MM.1S (cell line): ENCODE data around the gene NTSR1.

Experiments used
- EZH2 ChIP-seq: fragments of 300-600 bp; sonication (generic); optimal IDR thresholded peaks from 2 replicates; pipeline ENCODE3; 2017; ENCODE audit warnings: low read depth, mild to moderate bottlenecking, antibody characterized with exemption, low read length, mixed read lengths
- EZH2phosphoT487 ChIP-seq: fragments of 300-600 bp; sonication (generic); IDR thresholded peaks from 2 replicates; pipeline ENCODE4 v1.6.1; 2018; ENCODE audit warnings: antibody characterized with exemption, low read length
- TF ChIP-seq, protein P1 (sequence below): fragments of 300-600 bp; sonication (generic); IDR thresholded peaks from 2 replicates; pipeline ENCODE4 v1.5.1; 2016; ENCODE audit warnings: antibody characterized with exemption, low read length, mixed read lengths

DNA sequence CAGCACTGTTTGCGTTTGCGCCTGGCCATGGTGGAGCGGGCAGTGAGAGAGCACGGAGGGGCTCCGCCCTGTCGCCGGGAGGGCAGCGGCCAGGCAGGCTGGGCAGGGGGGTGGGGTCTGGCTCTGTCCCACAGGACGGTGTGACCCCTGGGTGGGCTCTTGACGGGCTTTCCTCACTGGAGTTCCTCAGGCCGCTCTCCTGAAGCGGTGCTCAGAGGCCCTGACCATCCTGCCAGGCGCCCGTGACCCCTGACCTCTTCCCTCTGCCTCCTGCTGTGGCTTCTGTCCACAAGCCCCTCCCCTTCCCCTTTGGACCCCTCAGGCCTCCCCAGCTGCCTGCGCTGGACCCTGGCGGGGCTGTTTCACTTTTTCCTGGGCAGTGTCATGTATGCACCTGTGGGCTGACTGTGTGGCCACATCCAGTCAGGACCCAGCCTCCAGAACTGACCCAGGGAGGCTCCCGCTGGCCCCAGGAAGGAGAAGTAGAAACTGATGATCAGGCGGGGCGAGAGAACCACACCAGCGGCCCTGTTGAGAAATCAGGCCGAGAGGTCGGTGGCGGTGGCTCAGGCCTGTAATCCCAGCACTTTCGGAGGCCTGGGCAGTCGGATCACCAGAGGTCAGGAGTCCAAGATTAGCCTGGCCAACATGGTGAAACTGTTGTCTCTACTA lies 97.2 kb downstream of the NTSR1 start:
- TF ChIP-seq, protein P1, sequence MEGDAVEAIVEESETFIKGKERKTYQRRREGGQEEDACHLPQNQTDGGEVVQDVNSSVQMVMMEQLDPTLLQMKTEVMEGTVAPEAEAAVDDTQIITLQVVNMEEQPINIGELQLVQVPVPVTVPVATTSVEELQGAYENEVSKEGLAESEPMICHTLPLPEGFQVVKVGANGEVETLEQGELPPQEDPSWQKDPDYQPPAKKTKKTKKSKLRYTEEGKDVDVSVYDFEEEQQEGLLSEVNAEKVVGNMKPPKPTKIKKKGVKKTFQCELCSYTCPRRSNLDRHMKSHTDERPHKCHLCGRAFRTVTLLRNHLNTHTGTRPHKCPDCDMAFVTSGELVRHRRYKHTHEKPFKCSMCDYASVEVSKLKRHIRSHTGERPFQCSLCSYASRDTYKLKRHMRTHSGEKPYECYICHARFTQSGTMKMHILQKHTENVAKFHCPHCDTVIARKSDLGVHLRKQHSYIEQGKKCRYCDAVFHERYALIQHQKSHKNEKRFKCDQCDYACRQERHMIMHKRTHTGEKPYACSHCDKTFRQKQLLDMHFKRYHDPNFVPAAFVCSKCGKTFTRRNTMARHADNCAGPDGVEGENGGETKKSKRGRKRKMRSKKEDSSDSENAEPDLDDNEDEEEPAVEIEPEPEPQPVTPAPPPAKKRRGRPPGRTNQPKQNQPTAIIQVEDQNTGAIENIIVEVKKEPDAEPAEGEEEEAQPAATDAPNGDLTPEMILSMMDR: no peak
- TF ChIP-seq EZH2: no peak
- TF ChIP-seq EZH2phosphoT487: no peak
